Body of pancreas (tissue), 4 donors: ENCODE measurements around the gene CCDC148. TPM values are rescaled to one million over a fixed set of nuclear protein-coding genes. Genes with fewer than 3 reads are reported as not detected.

Experiments
- ATAC-seq: fragments of 150-250 bp; one replicate; pipeline ENCODE4 v1.9.1; 2016
- DNase-seq, 4 donors: peaks; one replicate each; pipeline ENCODE4 v3.0.0-alpha.2; 2019
- H3K27ac ChIP-seq, 4 donors: fragments of 200-600 bp; sonication (generic); 1 replicate in 3 of 4; 2 replicates in 1 of 4; pipeline versions ENCODE4 v1.5.1 to v1.6.1; 2016 to 2019; ENCODE audit warnings: mild to moderate bottlenecking in 1 of 4, mixed read lengths in 1 of 4, moderate library complexity in 1 of 4
- H3K27me3 ChIP-seq, 2 donors: fragments of 200-600 bp; sonication (generic); one replicate each; pipeline ENCODE4 v1.6.0; 2016; ENCODE audit warnings: mild to moderate bottlenecking in 1 of 2
- H3K36me3 ChIP-seq, 2 donors: fragments of 200-600 bp; sonication (generic); replicated peaks in 1 of 2; 2 replicates each; pipeline ENCODE4 v1.5.1; 2016; ENCODE audit warnings: low read depth in 2 of 2; ENCODE audit not compliant: insufficient read depth in 1 of 2
- H3K4me1 ChIP-seq: fragments of 200-600 bp; sonication (generic); one replicate; pipeline ENCODE4 v1.6.0; 2016
- H3K4me3 ChIP-seq, 2 donors: fragments of 200-600 bp; sonication (generic); 1 replicate in 1 of 2; 2 replicates in 1 of 2; pipeline ENCODE4 v1.5.1; 2016 to 2019
- H3K9me3 ChIP-seq, 3 donors: fragments of 200-600 bp; sonication (generic); 1 replicate in 2 of 3; 2 replicates in 1 of 3; pipeline ENCODE4 v1.5.1; 2016
- POLR2A ChIP-seq, 3 donors: fragments of 450-650 bp; IDR thresholded peaks; one replicate each; pipeline ENCODE4 v1.6.1; 2016; ENCODE audit warnings: antibody characterized with exemption in 3 of 3, mild to moderate bottlenecking in 2 of 3
- WGBS, 2 donors: methylation state at CpG; one replicate each; pipeline ENCODE4 v1.1.5; 2017; 5-methylcytosine and 5-hydroxymethylcytosine counted together
- intact Hi-C: fragments of 100-400 bp; cut with DNase I; formaldehyde crosslinking; loops from one replicate; pipeline ENCODE4 v1.15.1; 2023
- total RNA-seq, 2 donors: library from RNA; depleted of rRNA; stranded (reverse); fragments of >200 nt; gene quantifications; one replicate each; pipeline ENCODE4 v1.1.0, GENCODE V29; 2016
- TF ChIP-seq, protein P1 (sequence below), 7 experiments: fragments of 450-650 bp in 4 of 7; fragments of 200-600 bp in 3 of 7; sonication (generic) in 3 of 7; IDR thresholded peaks; one replicate each; pipeline ENCODE4 v1.5.1; 2016 to 2019; ENCODE audit warnings: antibody characterized with exemption in 7 of 7

The CCDC148 gene
- total RNA-seq, 2 donors from 2014 or later: 0.66 to 0.78 TPM

DNA sequence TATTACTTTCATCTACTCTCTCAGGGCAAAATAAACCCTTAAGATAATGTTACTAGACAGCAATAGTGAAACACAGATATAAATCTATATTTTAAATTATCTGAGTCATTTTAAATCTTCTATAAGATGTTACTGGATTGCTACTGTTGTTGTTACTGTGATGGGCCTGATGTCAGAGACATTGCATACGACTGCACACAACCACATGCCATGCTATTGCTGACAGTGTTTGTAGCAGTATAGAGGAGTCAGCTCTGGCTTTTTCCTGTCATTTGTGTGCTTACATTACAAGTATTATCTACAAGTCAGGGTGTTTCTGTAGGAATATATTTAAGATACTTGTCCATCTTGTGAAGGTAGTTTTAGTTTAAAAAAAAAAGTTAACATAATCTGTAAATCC is 63.9 kb downstream of the CCDC148 start:
- DNase-seq: no peak
- intact Hi-C loops: no loop called here
- Histone ChIP-seq H3K9me3 (no peaks in the 10 kb centered on the region), H3K4me3 (no peak overlapping the region), H3K36me3 (no peaks in the 10 kb centered on the region), H3K4me1 (peaks cover 8% of the 10 kb centered on the region), H3K27me3 (no peaks in the 10 kb centered on the region), H3K27ac (no peak overlapping the region)
- no peak for ATAC-seq
- TF ChIP-seq, protein P1, sequence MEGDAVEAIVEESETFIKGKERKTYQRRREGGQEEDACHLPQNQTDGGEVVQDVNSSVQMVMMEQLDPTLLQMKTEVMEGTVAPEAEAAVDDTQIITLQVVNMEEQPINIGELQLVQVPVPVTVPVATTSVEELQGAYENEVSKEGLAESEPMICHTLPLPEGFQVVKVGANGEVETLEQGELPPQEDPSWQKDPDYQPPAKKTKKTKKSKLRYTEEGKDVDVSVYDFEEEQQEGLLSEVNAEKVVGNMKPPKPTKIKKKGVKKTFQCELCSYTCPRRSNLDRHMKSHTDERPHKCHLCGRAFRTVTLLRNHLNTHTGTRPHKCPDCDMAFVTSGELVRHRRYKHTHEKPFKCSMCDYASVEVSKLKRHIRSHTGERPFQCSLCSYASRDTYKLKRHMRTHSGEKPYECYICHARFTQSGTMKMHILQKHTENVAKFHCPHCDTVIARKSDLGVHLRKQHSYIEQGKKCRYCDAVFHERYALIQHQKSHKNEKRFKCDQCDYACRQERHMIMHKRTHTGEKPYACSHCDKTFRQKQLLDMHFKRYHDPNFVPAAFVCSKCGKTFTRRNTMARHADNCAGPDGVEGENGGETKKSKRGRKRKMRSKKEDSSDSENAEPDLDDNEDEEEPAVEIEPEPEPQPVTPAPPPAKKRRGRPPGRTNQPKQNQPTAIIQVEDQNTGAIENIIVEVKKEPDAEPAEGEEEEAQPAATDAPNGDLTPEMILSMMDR (IDR thresholded peaks at IDR 0.05): no peak
- TF ChIP-seq POLR2A (IDR thresholded peaks at IDR 0.05): no peak
- WGBS, 2 donors: 0 to 34% methylated on average over 1 of the region's 1 CpG

DNA sequence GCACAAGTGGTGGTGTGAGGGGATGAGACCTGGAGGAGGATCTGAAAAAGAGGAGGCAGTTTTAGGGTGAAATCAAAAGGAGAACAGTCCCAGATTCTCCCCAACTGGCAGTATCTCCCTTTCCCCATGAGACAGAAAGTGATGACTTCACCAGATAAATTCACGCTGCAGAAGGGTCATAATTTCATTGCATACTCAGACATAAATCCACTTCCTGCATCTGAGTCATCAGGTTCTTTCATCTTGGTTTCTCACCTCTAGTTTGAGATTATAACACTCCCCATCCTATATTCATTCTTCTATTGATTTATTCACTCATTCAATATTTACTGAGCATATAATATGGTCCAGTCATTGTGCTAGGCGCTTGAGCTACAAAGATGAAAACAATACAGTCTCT is 64.7 kb downstream of the CCDC148 start:
- H3K4me3 ChIP-seq: no peak overlapping the region
- peaks cover 8% of the 10 kb centered on the region for H3K4me1 ChIP-seq
- no peak for ATAC-seq
- TF ChIP-seq POLR2A (IDR thresholded peaks at IDR 0.05): no peak
- TF ChIP-seq, protein P1 (IDR thresholded peaks at IDR 0.05): no peak
- no peaks in the 10 kb centered on the region for H3K27me3 ChIP-seq
- H3K27ac ChIP-seq: no peak overlapping the region
- intact Hi-C loops: no loop called here
- H3K9me3 ChIP-seq: no peaks in the 10 kb centered on the region
- WGBS, 2 donors: 78 to 88% methylated on average over 2 of the region's 2 CpGs
- H3K36me3 ChIP-seq: no peaks in the 10 kb centered on the region
- DNase-seq: no peak

DNA sequence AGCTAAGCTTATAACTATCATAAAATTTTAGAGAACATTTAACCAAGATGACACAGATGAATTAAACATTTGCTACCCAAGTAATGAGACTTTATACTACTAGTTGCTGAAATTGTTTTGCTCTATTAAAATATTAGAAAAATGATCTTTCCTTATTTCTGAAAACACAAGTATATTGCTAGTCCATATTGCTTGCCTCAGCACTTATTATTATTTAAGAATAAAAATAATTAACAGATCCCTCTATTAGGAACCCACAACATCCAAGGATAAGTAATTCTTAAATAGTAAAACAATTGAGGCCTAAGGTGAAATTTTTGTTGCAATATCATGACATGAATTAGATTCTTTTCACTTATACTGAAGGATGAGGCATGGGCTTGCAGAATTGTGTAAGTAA is 65.2 kb downstream of the CCDC148 start:
- TF ChIP-seq, protein P1 (IDR thresholded peaks at IDR 0.05): no peak
- TF ChIP-seq POLR2A (IDR thresholded peaks at IDR 0.05): no peak
- ATAC-seq: no peak
- DNase-seq: no peak
- no peak overlapping the region for H3K4me3 ChIP-seq
- H3K9me3 ChIP-seq: no peaks in the 10 kb centered on the region
- peaks cover 8% of the 10 kb centered on the region for H3K4me1 ChIP-seq
- intact Hi-C loops: no loop called here
- H3K27ac ChIP-seq: no peak overlapping the region
- H3K27me3 ChIP-seq: no peaks in the 10 kb centered on the region
- H3K36me3 ChIP-seq: no peaks in the 10 kb centered on the region

DNA sequence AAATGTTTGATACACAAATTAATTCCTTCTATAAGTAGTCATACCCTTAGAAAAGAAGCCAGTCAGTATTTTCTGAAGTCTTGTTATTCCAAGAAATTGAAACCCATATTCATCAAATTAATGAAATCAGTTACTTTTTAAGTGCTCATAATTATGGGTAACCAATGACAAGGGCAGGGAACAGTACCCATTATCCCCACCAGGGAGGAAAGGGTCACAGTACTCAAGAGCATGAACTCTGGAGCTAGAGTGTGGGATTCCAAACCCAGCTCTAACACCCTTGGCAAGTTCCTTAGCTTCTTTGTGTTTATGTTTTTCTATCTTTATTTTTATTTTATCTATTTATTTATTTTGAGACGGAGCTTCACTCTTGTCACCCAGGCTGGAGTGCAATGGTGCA is 68.4 kb downstream of the CCDC148 start:
- H3K9me3 ChIP-seq: no peaks in the 10 kb centered on the region
- intact Hi-C loops: no loop called here
- H3K27ac ChIP-seq: no peak overlapping the region
- TF ChIP-seq, protein P1 (IDR thresholded peaks at IDR 0.05): no peak
- TF ChIP-seq POLR2A (IDR thresholded peaks at IDR 0.05): no peak
- 91 to 93% methylated on average over 1 of the region's 1 CpG for WGBS, 2 donors
- no peaks in the 10 kb centered on the region for H3K27me3 ChIP-seq
- DNase-seq: no peak
- H3K36me3 ChIP-seq: no peaks in the 10 kb centered on the region
- ATAC-seq: no peak
- no peak overlapping the region for H3K4me3 ChIP-seq
- no peaks in the 10 kb centered on the region for H3K4me1 ChIP-seq

DNA sequence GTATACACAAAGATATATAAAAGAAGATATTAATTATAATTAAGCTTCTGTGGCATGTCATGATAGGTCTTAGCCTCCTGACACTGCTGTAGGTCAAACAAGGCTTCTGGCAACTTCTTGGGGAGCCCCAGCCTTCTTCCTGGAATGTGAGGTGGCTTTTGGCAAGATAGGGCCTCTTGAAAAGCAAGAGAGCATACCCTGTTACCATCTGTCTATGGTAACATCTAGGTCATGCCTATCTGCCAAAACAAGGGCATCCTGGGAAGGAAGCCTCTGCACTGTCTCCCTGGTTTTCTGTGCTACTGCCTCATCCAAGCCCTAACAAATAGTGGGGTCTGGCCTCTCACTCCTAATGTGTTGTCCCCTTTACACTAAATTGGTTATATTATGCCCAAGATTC is 70.9 kb downstream of the CCDC148 start:
- no peaks in the 10 kb centered on the region for H3K36me3 ChIP-seq
- H3K27ac ChIP-seq: no peak overlapping the region
- H3K4me1 ChIP-seq: no peaks in the 10 kb centered on the region
- TF ChIP-seq POLR2A (IDR thresholded peaks at IDR 0.05): no peak
- TF ChIP-seq, protein P1 (IDR thresholded peaks at IDR 0.05): no peak
- no peaks in the 10 kb centered on the region for H3K27me3 ChIP-seq
- intact Hi-C loops: no loop called here
- no peaks in the 10 kb centered on the region for H3K9me3 ChIP-seq
- no peak overlapping the region for H3K4me3 ChIP-seq
- DNase-seq (no peak), ATAC-seq (no peak)
